WI38 (cell line): ENCODE measurements around the gene THEMIS.

ENCODE experiments used
- H3K4me3 ChIP-seq: 2 replicates; pipeline ENCODE4 v1.5.1; 2011; ENCODE audit warnings: low read depth, mild to moderate bottlenecking, control low read depth, low read length
- CTCF ChIP-seq: IDR thresholded peaks from 2 replicates; pipeline ENCODE4 v1.5.1; 2012; ENCODE audit warnings: low read depth, mild to moderate bottlenecking, control low read depth, low read length

Gene THEMIS

GRCh38 chr6:127762284-127762683 is 138.6 kb downstream of the THEMIS start:
- TF ChIP-seq CTCF: no peak
- no peak overlapping the region for H3K4me3 ChIP-seq

GRCh38 chr6:127761084-127761483 is 139.8 kb downstream of the THEMIS start:
- H3K4me3 ChIP-seq: no peak overlapping the region
- TF ChIP-seq CTCF: no peak

DNA sequence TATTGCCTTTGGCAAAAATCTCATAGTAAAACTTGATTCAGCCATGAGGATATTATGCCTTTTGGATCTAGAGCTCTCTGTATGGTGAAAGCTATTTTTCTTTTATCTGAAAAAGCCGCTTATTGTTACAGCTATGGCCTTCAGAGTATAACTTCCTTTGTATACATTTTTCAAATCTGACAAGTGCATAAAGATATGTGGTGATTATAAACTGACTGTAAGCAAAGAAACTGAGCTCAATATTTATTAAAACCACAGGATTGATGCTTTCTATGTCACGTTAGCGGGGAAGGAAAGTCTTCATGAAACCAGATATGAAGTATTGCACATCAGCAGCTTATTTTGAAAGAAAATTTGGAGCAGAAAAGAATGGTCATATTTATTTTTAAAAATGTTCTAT is 151.8 kb downstream of the THEMIS start:
- no peak for TF ChIP-seq CTCF
- H3K4me3 ChIP-seq: no peak overlapping the region

DNA sequence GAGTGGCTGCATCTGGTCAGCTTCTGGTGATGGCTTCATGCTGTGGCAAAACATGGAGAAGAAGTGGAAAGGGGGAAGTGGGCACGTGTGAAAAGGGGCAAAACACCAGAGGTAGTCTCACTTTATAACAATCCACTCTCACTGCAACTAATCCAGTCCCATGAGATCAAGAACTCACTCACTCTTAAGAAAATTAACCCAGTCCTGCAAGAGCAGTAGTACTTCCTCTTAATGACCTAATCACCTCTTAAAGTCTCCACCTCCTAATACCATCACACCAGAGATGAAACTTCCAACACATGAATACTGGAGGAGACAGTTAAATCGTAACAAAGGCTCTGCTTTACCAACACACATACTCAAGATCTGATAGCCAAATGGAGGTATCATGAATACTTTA is 152.6 kb downstream of the THEMIS start:
- H3K4me3 ChIP-seq: no peak overlapping the region
- TF ChIP-seq CTCF: no peak

DNA sequence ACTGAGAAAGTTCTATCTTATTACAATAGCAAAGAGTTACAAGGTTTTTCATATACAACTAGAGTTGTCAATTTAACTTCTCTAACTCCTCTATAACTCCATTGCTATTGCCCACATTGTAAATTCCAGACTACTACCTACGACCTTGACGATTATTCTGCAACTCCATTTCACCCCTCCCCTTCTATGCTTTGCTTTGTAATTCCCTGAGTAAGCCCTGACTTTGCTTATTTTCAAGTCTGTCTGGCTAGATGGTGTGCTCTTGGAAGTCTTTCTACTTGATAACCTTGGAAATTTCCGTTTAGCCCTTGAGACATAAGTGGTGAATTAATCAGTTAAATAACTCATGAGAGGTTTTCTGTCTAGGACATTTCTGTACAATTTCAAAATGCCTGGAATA is 162.4 kb downstream of the THEMIS start:
- no peak for TF ChIP-seq CTCF

DNA sequence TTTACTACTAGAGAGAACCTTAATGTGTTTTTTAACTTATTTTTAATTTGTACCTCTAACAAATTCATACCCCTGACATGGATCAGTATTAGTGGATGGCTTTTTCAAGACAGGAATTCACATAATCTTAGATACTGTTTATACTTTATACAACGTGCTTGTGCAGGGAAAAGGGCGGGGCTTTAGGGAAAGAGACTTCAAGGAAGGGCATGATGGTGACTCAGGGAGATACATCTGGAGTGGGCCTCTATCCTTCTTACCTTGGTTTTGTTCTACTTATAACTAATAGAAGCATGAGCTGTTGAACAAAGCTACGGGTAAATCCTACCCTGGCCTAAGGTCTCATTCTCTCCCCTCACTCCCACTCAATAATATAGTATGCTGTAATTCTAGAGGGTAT is 163.1 kb downstream of the THEMIS start:
- no peak overlapping the region for H3K4me3 ChIP-seq
- no peak for TF ChIP-seq CTCF

More for the DNA sequence above, 162.4 kb downstream of the THEMIS start:
- no peak overlapping the region for H3K4me3 ChIP-seq

DNA sequence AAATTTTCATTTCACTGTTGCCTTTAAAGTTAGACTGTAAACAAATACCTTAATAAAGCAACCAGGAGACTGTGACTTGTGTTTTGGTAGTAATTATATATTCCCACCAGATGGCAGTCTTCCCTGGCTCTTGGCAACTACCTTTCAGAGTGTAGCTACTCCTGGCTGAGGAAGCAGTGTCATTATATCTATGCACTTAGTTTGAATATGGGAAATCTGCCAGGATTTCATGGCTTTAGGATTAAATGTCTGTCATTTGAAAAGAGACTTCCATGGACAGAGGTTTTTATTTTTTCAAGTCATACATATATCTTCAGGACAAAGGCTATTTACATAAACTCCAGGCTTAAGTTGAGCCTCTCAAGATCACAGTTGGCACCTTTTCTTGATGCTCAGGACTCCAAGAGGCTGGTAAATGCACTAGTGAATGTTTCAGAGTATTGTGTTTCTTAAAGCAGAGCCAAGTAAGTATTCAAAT is 163.8 kb downstream of the THEMIS start:
- H3K4me3 ChIP-seq: no peak overlapping the region
- peak; percentile 27; the same call in 1 of the 2 replicates for TF ChIP-seq CTCF
